SK-N-SH treated with all-trans-retinoic acid at 6 μM for 48 hours (cell line): Measurements from ENCODE around the gene NLGN4X.

Experiments used
- ARNTL ChIP-seq: fragments of 450-650 bp; formaldehyde crosslinking; IDR thresholded peaks from 2 replicates; pipeline ENCODE4 v1.5.0; 2020; ENCODE audit warnings: low read depth, mild to moderate bottlenecking, moderate library complexity, borderline replicate concordance
- BACH2 ChIP-seq: fragments of 250-450 bp; sonication (Bioruptor Pico); IDR thresholded peaks from 2 replicates; pipeline ENCODE4 v1.9.0; 2021; ENCODE audit warnings: mild to moderate bottlenecking, borderline replicate concordance
- CREB5 ChIP-seq: fragments of 250-450 bp; sonication (Bioruptor Pico); IDR thresholded peaks from 2 replicates; pipeline ENCODE4 v1.5.1; 2020; ENCODE audit warnings: low read depth, mild to moderate bottlenecking, moderate library complexity
- CSDC2 ChIP-seq: fragments of 250-450 bp; sonication (Bioruptor Pico); IDR thresholded peaks from 2 replicates; pipeline ENCODE4 v1.5.0; 2020; ENCODE audit warnings: mild to moderate bottlenecking, moderate library complexity
- PPARA ChIP-seq: fragments of 250-450 bp; sonication (Bioruptor Pico); IDR thresholded peaks from 2 replicates; pipeline ENCODE4 v1.5.0; 2020; ENCODE audit warnings: mild to moderate bottlenecking, borderline replicate concordance
- TCF4 ChIP-seq: fragments of 250-450 bp; sonication (Bioruptor Pico); IDR thresholded peaks from 2 replicates; pipeline ENCODE4 v1.8.0; 2021; ENCODE audit warnings: mild to moderate bottlenecking, moderate library complexity, borderline replicate concordance
- ZC3H10 ChIP-seq: fragments of 250-450 bp; sonication (Bioruptor Pico); IDR thresholded peaks from 2 replicates; pipeline ENCODE4 v1.5.1; 2021; ENCODE audit warnings: mild to moderate bottlenecking, moderate library complexity
- ZNF8 ChIP-seq: fragments of 450-650 bp; formaldehyde crosslinking; IDR thresholded peaks from 2 replicates; pipeline ENCODE4 v1.5.0; 2020; ENCODE audit warnings: mild to moderate bottlenecking, moderate library complexity
- TF ChIP-seq, protein P1 (sequence below): fragments of 250-450 bp; sonication (Bioruptor Pico); IDR thresholded peaks from 2 replicates; pipeline ENCODE4 v1.8.0; 2020; ENCODE audit warnings: mild to moderate bottlenecking, moderate library complexity, borderline replicate concordance
- TF ChIP-seq, protein P2 (sequence below): fragments of 250-450 bp; sonication (Bioruptor Pico); IDR thresholded peaks from 2 replicates; pipeline ENCODE4 v1.5.0; 2020; ENCODE audit warnings: mild to moderate bottlenecking, moderate library complexity

GRCh38 chrX:6244666-6245065 is 16.0 kb upstream of the NLGN4X start:
- TF ChIP-seq ARNTL (CRISPR knock-in tag) (no peak), CREB5 (CRISPR knock-in tag) (no peak), PPARA (CRISPR knock-in tag) (no peak), ZC3H10 (CRISPR knock-in tag) (no peak), BACH2 (CRISPR knock-in tag) (no peak), TCF4 (CRISPR knock-in tag) (no peak), CSDC2 (no peak), ZNF8 (CRISPR knock-in tag) (no peak)
- TF ChIP-seq, protein P1, sequence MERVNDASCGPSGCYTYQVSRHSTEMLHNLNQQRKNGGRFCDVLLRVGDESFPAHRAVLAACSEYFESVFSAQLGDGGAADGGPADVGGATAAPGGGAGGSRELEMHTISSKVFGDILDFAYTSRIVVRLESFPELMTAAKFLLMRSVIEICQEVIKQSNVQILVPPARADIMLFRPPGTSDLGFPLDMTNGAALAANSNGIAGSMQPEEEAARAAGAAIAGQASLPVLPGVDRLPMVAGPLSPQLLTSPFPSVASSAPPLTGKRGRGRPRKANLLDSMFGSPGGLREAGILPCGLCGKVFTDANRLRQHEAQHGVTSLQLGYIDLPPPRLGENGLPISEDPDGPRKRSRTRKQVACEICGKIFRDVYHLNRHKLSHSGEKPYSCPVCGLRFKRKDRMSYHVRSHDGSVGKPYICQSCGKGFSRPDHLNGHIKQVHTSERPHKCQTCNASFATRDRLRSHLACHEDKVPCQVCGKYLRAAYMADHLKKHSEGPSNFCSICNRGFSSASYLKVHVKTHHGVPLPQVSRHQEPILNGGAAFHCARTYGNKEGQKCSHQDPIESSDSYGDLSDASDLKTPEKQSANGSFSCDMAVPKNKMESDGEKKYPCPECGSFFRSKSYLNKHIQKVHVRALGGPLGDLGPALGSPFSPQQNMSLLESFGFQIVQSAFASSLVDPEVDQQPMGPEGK (CRISPR knock-in tag), result no peak
- TF ChIP-seq, protein P2, sequence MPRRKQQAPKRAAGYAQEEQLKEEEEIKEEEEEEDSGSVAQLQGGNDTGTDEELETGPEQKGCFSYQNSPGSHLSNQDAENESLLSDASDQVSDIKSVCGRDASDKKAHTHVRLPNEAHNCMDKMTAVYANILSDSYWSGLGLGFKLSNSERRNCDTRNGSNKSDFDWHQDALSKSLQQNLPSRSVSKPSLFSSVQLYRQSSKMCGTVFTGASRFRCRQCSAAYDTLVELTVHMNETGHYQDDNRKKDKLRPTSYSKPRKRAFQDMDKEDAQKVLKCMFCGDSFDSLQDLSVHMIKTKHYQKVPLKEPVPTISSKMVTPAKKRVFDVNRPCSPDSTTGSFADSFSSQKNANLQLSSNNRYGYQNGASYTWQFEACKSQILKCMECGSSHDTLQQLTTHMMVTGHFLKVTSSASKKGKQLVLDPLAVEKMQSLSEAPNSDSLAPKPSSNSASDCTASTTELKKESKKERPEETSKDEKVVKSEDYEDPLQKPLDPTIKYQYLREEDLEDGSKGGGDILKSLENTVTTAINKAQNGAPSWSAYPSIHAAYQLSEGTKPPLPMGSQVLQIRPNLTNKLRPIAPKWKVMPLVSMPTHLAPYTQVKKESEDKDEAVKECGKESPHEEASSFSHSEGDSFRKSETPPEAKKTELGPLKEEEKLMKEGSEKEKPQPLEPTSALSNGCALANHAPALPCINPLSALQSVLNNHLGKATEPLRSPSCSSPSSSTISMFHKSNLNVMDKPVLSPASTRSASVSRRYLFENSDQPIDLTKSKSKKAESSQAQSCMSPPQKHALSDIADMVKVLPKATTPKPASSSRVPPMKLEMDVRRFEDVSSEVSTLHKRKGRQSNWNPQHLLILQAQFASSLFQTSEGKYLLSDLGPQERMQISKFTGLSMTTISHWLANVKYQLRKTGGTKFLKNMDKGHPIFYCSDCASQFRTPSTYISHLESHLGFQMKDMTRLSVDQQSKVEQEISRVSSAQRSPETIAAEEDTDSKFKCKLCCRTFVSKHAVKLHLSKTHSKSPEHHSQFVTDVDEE, result no peak
